Testis (tissue), 2 donors: ENCODE data around the gene CDKN1A.

Source experiments
- POLR2A ChIP-seq: fragments of 450-650 bp; IDR thresholded peaks from one replicate; pipeline ENCODE4 v1.6.1; 2017; ENCODE audit warnings: antibody characterized with exemption, mild to moderate bottlenecking, moderate library complexity
- TF ChIP-seq, protein P1 (sequence below), 3 experiments: fragments of 450-650 bp in 2 of 3; fragments of 200-600 bp in 1 of 3; sonication (generic) in 1 of 3; IDR thresholded peaks; one replicate each; pipeline ENCODE4 v1.5.1; 2016 to 2019; ENCODE audit warnings: antibody characterized with exemption in 3 of 3, mild to moderate bottlenecking in 2 of 3, moderate library complexity in 1 of 3

DNA sequence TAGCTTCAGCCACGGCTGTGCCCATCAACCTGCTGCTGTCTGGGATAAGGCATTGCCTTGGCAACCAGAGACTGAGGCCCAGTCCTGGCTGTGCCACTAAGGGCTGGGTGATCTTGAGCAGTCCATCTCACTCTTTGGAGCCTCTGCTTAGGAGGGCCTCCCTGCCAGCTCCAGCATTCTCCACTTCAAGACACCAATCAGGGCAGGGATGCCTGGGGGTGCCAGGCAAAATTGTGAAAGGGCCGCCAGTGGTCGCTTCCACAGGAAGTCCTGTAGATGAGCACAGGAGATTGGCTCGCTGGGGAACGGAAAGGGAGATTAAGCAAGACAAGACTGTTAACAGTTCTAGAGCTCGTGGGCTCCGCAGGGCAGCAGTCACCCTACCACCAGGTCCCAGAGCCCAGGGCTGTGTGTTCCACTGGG lies 19.0 kb downstream of the CDKN1A start, which contains the start of gene RAB44:
- TF ChIP-seq, protein P1, sequence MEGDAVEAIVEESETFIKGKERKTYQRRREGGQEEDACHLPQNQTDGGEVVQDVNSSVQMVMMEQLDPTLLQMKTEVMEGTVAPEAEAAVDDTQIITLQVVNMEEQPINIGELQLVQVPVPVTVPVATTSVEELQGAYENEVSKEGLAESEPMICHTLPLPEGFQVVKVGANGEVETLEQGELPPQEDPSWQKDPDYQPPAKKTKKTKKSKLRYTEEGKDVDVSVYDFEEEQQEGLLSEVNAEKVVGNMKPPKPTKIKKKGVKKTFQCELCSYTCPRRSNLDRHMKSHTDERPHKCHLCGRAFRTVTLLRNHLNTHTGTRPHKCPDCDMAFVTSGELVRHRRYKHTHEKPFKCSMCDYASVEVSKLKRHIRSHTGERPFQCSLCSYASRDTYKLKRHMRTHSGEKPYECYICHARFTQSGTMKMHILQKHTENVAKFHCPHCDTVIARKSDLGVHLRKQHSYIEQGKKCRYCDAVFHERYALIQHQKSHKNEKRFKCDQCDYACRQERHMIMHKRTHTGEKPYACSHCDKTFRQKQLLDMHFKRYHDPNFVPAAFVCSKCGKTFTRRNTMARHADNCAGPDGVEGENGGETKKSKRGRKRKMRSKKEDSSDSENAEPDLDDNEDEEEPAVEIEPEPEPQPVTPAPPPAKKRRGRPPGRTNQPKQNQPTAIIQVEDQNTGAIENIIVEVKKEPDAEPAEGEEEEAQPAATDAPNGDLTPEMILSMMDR (IDR thresholded peaks at IDR 0.05): no peak
- TF ChIP-seq POLR2A: no peak
